Lower lobe of right lung (tissue), 2 donors: ENCODE data around the gene RLF. TPM values are rescaled to one million over a fixed set of nuclear protein-coding genes. Genes with fewer than 3 reads are reported as not detected.
"Not testable (repeated sequence)": the region's sequence is repeated elsewhere in the genome, so short reads cannot be mapped to it uniquely, and the experiment has no call there.

Experiments
- ATAC-seq, 2 donors: fragments of 200-7000 bp; cut with Tn5 transposase; one replicate each; pipeline ENCODE4 v1.9.1; 2020 to 2022; ENCODE audit warnings: mild to moderate bottlenecking in 2 of 2, moderate library complexity in 2 of 2
- DNase-seq: peaks from one replicate; pipeline ENCODE4 v3.0.0-alpha.2; 2020
- H3K27ac ChIP-seq: fragments of 200-600 bp; one replicate; pipeline ENCODE4 v1.8.0; 2022
- H3K27me3 ChIP-seq: fragments of 200-600 bp; one replicate; pipeline ENCODE4 v1.8.0; 2022; ENCODE audit warnings: low read depth
- H3K36me3 ChIP-seq: fragments of 200-600 bp; one replicate; pipeline ENCODE4 v1.8.0; 2022; ENCODE audit warnings: mild to moderate bottlenecking
- H3K4me1 ChIP-seq: fragments of 200-600 bp; one replicate; pipeline ENCODE4 v1.8.0; 2022
- H3K4me3 ChIP-seq: fragments of 200-600 bp; one replicate; pipeline ENCODE4 v1.8.0; 2022; ENCODE audit warnings: mild to moderate bottlenecking
- H3K9me3 ChIP-seq: fragments of 200-600 bp; one replicate; pipeline ENCODE4 v1.8.0; 2022
- CTCF ChIP-seq: fragments of 200-600 bp; IDR thresholded peaks from one replicate; pipeline ENCODE4 v1.8.0; 2022; ENCODE audit warnings: antibody characterized with exemption, mild to moderate bottlenecking
- intact Hi-C: fragments of 100-400 bp; cut with DNase I; formaldehyde crosslinking; loops from one replicate; pipeline ENCODE4 v1.11.0; 2022
- total RNA-seq: library from RNA; stranded (reverse); fragmentation: NEBNext Ultra II Directional; extraction: Animal tissue kit (Norgen Biotek cat#: 25700); gene quantifications from one replicate; pipeline ENCODE4 v1.2.1, GENCODE V29; 2021
- donor health status: DM: no; HTN: yes; CAD: no; lungs with severe emphysema.

Gene RLF
- total RNA-seq, 1 donor from 2014 or later: 13.4 TPM

DNA sequence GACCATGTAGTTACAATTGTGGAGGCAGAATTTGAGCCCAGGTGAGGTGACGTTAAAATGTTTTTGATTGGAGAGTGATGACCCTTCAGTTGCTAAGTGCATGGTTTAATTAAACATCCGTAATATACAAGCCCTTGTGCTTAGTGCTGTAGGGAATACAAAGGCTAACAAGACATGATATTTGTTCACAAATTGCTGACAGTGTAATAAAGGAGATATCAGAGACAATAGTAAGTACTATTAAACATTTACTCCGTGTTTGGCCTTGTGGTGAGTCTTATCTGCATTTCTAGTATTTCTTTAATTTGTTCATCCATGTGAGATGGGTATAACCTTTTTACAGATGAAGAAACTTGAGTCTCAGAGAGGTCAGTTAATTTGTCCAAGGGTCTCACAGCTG is 37.9 kb downstream of the RLF start:
- Histone ChIP-seq H3K4me3 (no peak overlapping the region), H3K4me1 (no peaks in the 10 kb centered on the region), H3K27me3 (no peaks in the 10 kb centered on the region), H3K36me3 (peaks cover 82% of the 10 kb centered on the region), H3K27ac (no peak overlapping the region), H3K9me3 (no peaks in the 10 kb centered on the region)
- intact Hi-C loops: no loop called here
- no peak for TF ChIP-seq CTCF
- ATAC-seq (no peak), DNase-seq (no peak)

DNA sequence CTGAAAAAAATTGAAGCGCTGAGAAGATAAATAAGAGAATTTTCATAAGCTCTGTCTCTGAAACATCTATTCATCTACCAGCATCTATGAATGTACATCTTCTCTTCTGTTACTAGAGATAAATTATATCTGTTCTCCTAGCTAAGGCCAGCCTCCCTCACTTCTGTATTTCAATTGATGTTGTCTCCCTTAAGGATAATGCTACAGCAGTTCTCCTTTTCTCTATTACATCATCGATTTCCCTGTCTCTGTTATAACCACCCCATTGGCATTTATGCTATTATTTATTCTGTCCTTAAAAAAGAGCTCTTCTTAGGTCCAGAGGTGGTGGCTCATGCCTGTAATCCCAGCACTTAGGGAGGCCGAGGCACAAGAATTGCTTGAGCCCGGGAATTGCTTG is 43.7 kb downstream of the RLF start:
- intact Hi-C loops: no loop called here
- Histone ChIP-seq H3K4me3 (no peak overlapping the region), H3K36me3 (peaks cover 79% of the 10 kb centered on the region), H3K4me1 (no peaks in the 10 kb centered on the region), H3K27ac (no peak overlapping the region), H3K27me3 (no peaks in the 10 kb centered on the region), H3K9me3 (no peaks in the 10 kb centered on the region)
- ATAC-seq (no peak), DNase-seq (no peak)
- no peak for TF ChIP-seq CTCF

- ATAC-seq: no peak
- Histone ChIP-seq H3K36me3 (peaks cover 53% of the 10 kb centered on the region), H3K9me3 (no peaks in the 10 kb centered on the region), H3K4me1 (no peaks in the 10 kb centered on the region), H3K27ac (no peak overlapping the region), H3K4me3 (no peak overlapping the region), H3K27me3 (no peaks in the 10 kb centered on the region)
- TF ChIP-seq CTCF: no peak
- DNase-seq: no peak
- intact Hi-C loops: no loop called here
Measured at GRCh38 chr1:40210511-40211204, 49.5 kb downstream of the RLF start.

- H3K4me1 ChIP-seq: no peaks in the 10 kb centered on the region
- no peak for ATAC-seq
- no peak overlapping the region for H3K4me3 ChIP-seq
- intact Hi-C loops: no loop called here
- H3K9me3 ChIP-seq: no peaks in the 10 kb centered on the region
- no peak overlapping the region for H3K27ac ChIP-seq
- no peak for TF ChIP-seq CTCF
- H3K36me3 ChIP-seq: peaks cover 20% of the 10 kb centered on the region
- no peaks in the 10 kb centered on the region for H3K27me3 ChIP-seq
- no peak for DNase-seq
Measured at GRCh38 chr1:40218333-40218732, 57.1 kb downstream of the RLF start.

DNA sequence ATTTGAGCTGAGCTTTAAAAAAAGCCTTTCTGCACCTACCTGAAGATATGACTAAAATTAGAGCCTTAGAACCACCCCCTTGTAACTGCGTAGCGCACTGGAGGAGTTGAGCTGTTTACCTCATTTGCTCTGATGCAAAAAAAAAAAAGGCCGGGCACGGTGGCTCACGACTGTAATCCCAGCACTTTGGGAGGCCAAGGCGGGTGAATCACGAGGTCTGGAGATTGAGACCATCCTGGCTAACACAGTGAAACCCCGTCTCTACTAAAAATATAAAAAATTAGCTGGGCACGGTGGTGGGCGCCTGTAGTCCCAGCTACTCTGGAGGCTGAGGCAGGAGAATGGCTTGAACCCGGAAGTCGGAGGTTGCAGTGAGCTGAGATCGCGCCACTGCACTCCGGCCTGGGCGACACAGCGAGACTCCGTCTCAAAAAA is 60.3 kb downstream of the RLF start:
- DNase-seq, H3K4me1 ChIP-seq, H3K27me3 ChIP-seq, ATAC-seq, H3K4me3 ChIP-seq, H3K9me3 ChIP-seq, H3K27ac ChIP-seq, intact Hi-C loops: not testable (repeated sequence)
- H3K36me3 ChIP-seq: peaks cover 33% of the 10 kb centered on the region

GRCh38 chr1:40221977-40222772 is 61.0 kb downstream of the RLF start:
- no peak for DNase-seq
- Histone ChIP-seq H3K27me3 (no peaks in the 10 kb centered on the region), H3K4me1 (no peaks in the 10 kb centered on the region), H3K27ac (no peak overlapping the region), H3K4me3 (no peak overlapping the region), H3K9me3 (no peaks in the 10 kb centered on the region), H3K36me3 (peaks cover 39% of the 10 kb centered on the region)
- intact Hi-C loops: no loop called here
- TF ChIP-seq CTCF: no peak
- ATAC-seq: no peak
